Gastrocnemius medialis (tissue), 4 donors: ENCODE data around the gene PLXDC2.

Experiments used
- POLR2A ChIP-seq, 2 donors: fragments of 450-650 bp; IDR thresholded peaks; one replicate each; pipeline ENCODE4 v1.6.1; 2017; ENCODE audit warnings: antibody characterized with exemption in 2 of 2, mild to moderate bottlenecking in 2 of 2, moderate library complexity in 2 of 2
- TF ChIP-seq, protein P1 (sequence below), 5 experiments: fragments of 450-650 bp in 3 of 5; fragments of 200-600 bp in 2 of 5; sonication (generic) in 2 of 5; IDR thresholded peaks in 4 of 5; conservative IDR thresholded peaks in 1 of 5; 1 replicate in 4 of 5; 2 replicates in 1 of 5; pipeline ENCODE4 v1.5.1; 2016 to 2019; ENCODE audit warnings: antibody characterized with exemption in 5 of 5, mild to moderate bottlenecking in 3 of 5, moderate library complexity in 3 of 5

DNA sequence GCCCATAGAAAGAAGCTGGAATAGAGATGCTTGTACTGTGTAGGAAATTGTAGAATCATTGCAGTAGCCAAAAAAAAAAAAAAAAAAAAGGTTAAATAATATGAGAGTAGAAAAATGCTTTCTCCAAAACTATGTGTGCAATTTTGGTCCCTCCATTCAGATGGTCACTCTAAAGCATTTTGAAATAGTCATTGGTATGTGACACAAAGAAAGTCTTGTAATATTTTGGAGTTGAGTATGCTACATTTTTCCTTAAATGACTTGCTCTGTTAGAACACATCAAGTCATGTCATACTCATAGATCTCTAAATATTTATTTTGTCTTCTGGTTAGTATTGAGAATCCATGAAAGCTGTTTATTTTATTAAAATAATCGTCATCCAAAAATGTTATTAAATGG is 424.4 kb downstream of the PLXDC2 start:
- TF ChIP-seq POLR2A (IDR thresholded peaks at IDR 0.05): no peak
- TF ChIP-seq, protein P1, sequence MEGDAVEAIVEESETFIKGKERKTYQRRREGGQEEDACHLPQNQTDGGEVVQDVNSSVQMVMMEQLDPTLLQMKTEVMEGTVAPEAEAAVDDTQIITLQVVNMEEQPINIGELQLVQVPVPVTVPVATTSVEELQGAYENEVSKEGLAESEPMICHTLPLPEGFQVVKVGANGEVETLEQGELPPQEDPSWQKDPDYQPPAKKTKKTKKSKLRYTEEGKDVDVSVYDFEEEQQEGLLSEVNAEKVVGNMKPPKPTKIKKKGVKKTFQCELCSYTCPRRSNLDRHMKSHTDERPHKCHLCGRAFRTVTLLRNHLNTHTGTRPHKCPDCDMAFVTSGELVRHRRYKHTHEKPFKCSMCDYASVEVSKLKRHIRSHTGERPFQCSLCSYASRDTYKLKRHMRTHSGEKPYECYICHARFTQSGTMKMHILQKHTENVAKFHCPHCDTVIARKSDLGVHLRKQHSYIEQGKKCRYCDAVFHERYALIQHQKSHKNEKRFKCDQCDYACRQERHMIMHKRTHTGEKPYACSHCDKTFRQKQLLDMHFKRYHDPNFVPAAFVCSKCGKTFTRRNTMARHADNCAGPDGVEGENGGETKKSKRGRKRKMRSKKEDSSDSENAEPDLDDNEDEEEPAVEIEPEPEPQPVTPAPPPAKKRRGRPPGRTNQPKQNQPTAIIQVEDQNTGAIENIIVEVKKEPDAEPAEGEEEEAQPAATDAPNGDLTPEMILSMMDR (IDR thresholded peaks at IDR 0.05 in 4 of 5, conservative IDR thresholded peaks at IDR 0.05 in 1 of 5): no peak
